Dedifferentiated amniotic fluid mesenchymal stem cell (primary cell): ENCODE measurements around the gene CEP170B.
"Not testable (repeated sequence)": the region's sequence is repeated elsewhere in the genome, so short reads cannot be mapped to it uniquely, and the experiment has no call there.

ENCODE experiments used
- DNase-seq: peaks from one replicate; pipeline ENCODE4 v3.0.0-alpha.2; 2016; ENCODE audit errors: extremely low spot score

Gene CEP170B

DNA sequence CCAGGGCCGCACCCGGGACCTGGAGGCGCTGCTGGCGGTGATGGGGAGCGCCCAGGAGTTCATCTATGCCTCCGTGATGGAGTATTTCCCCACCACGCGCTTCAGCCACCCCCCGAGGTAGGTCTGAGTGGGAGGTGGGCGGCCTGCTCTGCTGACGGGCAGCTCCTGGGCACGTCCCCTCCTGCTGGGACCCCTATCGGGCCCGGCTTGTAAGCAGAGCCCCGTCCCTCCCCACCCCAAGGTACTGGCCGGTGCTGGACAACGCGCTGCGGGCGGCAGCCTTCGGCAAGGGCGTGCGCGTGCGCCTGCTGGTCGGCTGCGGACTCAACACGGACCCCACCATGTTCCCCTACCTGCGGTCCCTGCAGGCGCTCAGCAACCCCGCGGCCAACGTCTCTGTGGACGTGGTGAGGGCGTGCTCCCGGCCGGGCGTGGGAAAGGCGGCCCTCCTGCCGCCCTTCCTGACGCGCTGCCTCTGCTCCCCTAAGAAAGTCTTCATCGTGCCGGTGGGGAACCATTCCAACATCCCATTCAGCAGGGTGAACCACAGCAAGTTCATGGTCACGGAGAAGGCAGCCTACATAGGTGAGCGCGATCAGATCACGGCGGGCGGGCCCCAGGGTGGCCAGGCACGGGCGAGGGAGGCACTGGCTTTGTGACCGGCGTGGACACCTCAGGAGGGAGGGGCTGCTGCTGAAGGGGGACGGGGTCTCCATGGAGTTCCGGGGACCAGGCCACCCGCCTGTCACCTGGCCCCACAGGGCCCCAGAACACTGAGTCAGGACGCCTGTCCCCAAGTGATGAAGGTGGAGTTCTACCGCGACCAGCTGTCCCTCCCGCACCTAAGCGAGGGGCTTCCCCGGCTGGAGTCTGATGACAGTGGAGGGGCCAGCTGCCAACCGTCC, 67.0 kb downstream of the CEP170B start:
- no peak for DNase-seq

GRCh38 chr14:104932676-104933631, 67.9 kb downstream of the CEP170B start:
- DNase-seq = peak; percentile 76

DNA sequence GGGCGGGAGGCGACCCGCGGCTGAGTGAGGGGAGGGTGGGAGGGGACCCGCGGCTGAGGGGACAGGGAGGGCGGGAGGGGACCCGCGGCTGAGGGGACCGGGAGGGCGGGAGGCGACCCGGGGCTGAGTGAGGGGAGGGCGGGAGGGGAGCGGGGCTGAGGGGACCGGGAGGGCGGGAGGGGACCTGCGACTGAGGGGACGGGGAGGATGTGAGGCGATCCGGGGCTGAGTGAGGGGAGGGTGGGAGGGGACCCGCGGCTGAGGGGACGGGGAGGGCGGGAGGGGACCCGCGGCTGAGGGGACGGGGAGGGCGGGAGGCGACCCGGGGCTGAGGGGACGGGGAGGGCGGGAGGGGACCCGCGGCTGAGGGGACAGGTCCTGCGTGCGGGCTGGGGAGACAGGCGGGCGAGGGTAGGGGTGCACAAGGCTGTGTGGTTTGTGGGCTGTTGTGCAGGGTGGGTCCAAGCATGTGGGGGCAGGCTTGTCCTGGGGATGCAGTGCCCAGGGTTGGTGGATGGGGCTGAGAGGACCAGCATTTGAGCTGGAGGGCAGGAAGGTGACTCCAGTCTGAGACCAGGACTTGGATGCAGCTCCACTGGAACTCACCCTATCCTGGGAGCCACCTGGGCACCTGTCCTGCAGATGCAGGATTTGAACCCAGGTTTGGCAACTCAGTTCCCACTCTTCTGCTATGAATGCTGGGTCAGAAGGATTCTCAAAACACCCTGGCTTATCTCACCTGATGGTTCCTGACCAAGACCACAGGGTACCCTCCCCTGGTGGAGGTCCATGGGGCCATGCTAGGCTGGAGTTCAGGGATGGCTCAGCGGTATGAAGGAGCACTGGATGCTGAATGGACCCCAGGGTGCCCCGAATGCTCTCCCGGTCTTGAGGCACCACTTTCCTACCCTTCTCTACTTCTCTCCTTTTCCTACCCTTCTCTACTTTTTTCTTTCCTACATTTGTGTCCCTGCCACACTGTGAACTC, 69.0 kb downstream of the CEP170B start:
- DNase-seq = no peak

- DNase-seq = no peak
Measured at GRCh38 chr14:104935026-104935650, 70.1 kb downstream of the CEP170B start.

GRCh38 chr14:104935955-104936354, 70.9 kb downstream of the CEP170B start:
- DNase-seq = no peak

- DNase-seq = no peak
Measured at GRCh38 chr14:104936361-104937155, 71.5 kb downstream of the CEP170B start.

DNA sequence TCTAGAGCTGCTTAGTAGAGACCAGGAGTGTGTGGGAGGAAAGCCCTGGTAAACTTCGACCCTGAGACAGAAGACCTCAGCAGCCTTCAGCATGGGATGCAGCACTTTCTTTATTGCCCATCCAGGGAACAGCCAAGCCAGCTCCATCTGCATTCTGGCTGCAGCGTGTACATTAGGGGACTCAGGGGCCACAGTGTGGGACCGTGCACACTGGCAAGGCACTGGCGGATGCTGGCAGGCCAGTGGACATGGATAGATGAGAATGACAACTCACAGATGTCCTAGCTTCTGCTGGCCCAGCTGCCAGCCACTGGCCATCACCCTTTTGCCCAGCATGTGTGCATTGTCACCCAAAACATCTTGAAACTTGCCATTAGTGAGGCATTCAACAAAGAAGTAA, 72.1 kb downstream of the CEP170B start:
- DNase-seq = no peak

DNA sequence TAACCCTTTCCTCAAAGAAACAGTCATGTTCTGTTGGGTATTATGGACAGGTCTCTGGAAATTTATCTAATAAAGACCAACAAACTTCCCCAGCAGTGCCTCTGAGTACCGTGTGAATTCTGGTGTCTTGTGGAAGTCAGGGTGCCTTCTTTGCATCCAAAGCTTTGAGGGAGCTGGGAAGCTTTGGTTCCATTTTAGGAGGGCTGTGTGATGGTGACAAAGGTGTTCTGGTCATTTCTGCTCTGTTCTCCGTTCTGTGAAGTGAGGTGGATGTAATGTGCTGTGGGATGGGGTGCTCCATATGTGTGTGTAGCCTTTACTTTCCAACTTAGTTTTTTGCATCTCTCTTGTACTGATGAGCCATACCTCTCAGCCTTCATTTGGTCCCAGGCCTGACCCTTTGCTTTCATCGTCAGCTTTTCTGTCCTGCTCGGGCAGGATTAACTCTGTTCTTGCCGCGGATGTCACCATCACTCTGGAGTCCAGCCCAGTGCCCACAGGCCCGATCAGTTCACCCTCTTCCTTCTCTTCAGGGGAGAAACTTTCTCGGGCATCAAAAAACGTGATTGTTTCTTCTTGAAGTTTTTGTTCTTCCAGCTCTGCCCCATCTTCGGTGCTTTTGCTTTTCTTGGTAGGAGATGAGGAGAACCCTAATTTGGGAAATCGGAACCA, 72.8 kb downstream of the CEP170B start:
- no peak for DNase-seq

DNA sequence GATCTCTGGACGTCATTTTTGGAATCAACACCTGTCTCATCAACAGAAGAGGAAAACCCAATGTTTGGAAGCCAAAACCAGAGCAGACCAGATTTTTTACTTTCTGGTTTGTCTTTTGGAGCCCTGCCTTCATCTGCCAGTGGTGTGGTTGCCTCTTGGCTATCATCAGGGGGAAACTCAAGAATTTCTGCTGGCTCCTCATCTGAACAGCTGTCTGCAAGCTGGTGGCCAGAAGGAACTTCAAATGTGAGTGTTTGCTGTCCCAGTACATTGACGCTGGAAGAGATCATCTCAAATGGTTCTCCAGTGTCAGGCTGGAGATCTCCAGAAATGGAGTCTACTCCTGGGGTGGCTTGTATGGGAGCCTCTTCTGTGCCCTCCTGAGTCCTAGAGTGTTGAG, 73.4 kb downstream of the CEP170B start:
- DNase-seq = no peak

GRCh38 chr14:104938960-104939359, 73.9 kb downstream of the CEP170B start:
- no peak for DNase-seq

- DNase-seq = no peak
Measured at GRCh38 chr14:104939666-104940410, 74.8 kb downstream of the CEP170B start.

- DNase-seq = no peak
Measured at GRCh38 chr14:104940526-104941150, 75.6 kb downstream of the CEP170B start.

- DNase-seq = no peak
Measured at GRCh38 chr14:104941508-104942365, 76.7 kb downstream of the CEP170B start.

DNA sequence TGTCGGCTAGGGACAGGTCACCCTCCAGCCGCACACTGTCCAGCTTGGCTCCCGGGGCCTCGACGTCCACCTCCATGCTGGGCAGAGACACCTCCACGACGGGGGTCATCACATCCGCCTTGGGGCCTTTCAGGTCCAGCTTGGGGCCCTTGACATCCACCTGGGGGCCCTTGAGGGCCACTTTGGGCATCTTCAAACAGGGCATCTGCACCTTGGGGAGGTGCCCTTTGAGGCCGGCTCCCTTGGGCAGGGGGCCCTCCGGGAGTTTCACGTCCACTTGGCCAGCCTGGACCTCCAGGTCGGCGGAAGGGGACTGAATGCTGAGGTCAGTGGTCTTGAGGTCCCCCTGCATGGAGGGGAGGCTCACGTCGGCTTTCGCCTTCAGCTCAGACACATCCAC, 77.5 kb downstream of the CEP170B start:
- no peak for DNase-seq

GRCh38 chr14:104943216-104944015, 78.3 kb downstream of the CEP170B start:
- not testable (repeated sequence) for DNase-seq

DNA sequence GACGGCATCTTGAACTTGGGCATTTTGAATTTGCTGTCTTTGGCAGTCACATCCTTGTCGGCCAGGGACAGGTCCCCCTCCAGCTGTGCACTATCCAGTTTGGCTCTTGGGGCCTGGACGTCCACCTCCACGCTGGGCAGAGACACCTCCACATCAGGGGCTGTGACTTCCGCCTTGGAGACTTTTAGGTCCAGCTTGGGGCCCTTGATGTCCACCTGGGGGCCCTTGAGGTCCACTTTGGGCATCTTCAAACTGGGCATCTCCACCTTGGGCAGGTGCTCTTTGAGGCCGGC, 78.9 kb downstream of the CEP170B start:
- not testable (repeated sequence) for DNase-seq
